ENCODE measurements around the gene FCHO1.

FCHO1 gene

GRCh38 chr19:17733127-17733526 lies 18.1 kb upstream of the FCHO1 start:
- DNase-seq (ENCODE audit: low spot score), result no peak

- no peak for DNase-seq (ENCODE audit: low spot score)
Observed at GRCh38 chr19:17734146-17734545, 17.1 kb upstream of the FCHO1 start.

GRCh38 chr19:17735410-17735809 lies 15.9 kb upstream of the FCHO1 start:
- DNase-seq (ENCODE audit: low spot score), result no peak

- no peak for DNase-seq (ENCODE audit: low spot score)
Observed at GRCh38 chr19:17737690-17738153, 13.6 kb upstream of the FCHO1 start.

- no peak for DNase-seq (ENCODE audit: low spot score)
Observed at GRCh38 chr19:17739121-17739875, 12.0 kb upstream of the FCHO1 start.

- no peak for DNase-seq (ENCODE audit: low spot score)
Observed at GRCh38 chr19:17741456-17741855, 9.8 kb upstream of the FCHO1 start.

- peak; percentile 36 for DNase-seq (ENCODE audit: low spot score)
Observed at GRCh38 chr19:17743874-17744580, 7.2 kb upstream of the FCHO1 start.

- peak; percentile 95 for DNase-seq (ENCODE audit: low spot score)
Observed at GRCh38 chr19:17747205-17748098, 3.8 kb upstream of the FCHO1 start.

GRCh38 chr19:17748884-17749638 lies 2.2 kb upstream of the FCHO1 start:
- no peak for DNase-seq (ENCODE audit: low spot score)

- DNase-seq (ENCODE audit: low spot score), result peak; percentile 58
Observed at GRCh38 chr19:17749912-17750317, 1.4 kb upstream of the FCHO1 start.

GRCh38 chr19:17751912-17752273 lies 616 bp downstream of the FCHO1 start:
- DNase-seq (ENCODE audit: low spot score), result peak; percentile 43

- no peak for DNase-seq (ENCODE audit: low spot score)
Observed at GRCh38 chr19:17752865-17753639, 1.8 kb downstream of the FCHO1 start.

- no peak for DNase-seq (ENCODE audit: low spot score)
Observed at GRCh38 chr19:17753976-17754375, 2.7 kb downstream of the FCHO1 start.

GRCh38 chr19:17754634-17755442 lies 3.6 kb downstream of the FCHO1 start:
- DNase-seq (ENCODE audit: low spot score), result no peak

- DNase-seq (ENCODE audit: low spot score), result no peak
Observed at GRCh38 chr19:17755443-17755890, 4.2 kb downstream of the FCHO1 start.

GRCh38 chr19:17755977-17756670 lies 4.8 kb downstream of the FCHO1 start:
- no peak for DNase-seq (ENCODE audit: low spot score)

- DNase-seq (ENCODE audit: low spot score), result no peak
Observed at GRCh38 chr19:17757125-17757524, 5.8 kb downstream of the FCHO1 start.

GRCh38 chr19:17758515-17758914 lies 7.2 kb downstream of the FCHO1 start:
- DNase-seq (ENCODE audit: low spot score), result no peak

- DNase-seq (ENCODE audit: low spot score), result no peak
Observed at GRCh38 chr19:17761148-17761547, 9.9 kb downstream of the FCHO1 start.

Measured in activated CD4-positive, alpha-beta T cell treated with anti-CD3 and anti-CD28 coated beads, Interleukin-2, Interleukin-4, amounts not matched to agents 100 ng/mL and 50 ng/mL, durations not matched to agents 16 hours and 8 hours (primary cell).